Measurements from ENCODE around the gene PLA1A.
"Not testable (repeated sequence)": the region's sequence is repeated elsewhere in the genome, so short reads cannot be mapped to it uniquely, and the experiment has no call there.

Gene PLA1A, protein sequence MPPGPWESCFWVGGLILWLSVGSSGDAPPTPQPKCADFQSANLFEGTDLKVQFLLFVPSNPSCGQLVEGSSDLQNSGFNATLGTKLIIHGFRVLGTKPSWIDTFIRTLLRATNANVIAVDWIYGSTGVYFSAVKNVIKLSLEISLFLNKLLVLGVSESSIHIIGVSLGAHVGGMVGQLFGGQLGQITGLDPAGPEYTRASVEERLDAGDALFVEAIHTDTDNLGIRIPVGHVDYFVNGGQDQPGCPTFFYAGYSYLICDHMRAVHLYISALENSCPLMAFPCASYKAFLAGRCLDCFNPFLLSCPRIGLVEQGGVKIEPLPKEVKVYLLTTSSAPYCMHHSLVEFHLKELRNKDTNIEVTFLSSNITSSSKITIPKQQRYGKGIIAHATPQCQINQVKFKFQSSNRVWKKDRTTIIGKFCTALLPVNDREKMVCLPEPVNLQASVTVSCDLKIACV

GRCh38 chr3:119597548-119598288 is at the start of gene PLA1A:
Gene PLA1A, plus strand, starts transcription at chr3:119597885. Its CDS starts 29 bp downstream, at chr3:119597914.
- no peak for DNase-seq (ENCODE audit: low read depth)

- DNase-seq (ENCODE audit: low read depth): no peak
Measured at GRCh38 chr3:119548341-119548740, 49.3 kb upstream of the PLA1A start.

DNA sequence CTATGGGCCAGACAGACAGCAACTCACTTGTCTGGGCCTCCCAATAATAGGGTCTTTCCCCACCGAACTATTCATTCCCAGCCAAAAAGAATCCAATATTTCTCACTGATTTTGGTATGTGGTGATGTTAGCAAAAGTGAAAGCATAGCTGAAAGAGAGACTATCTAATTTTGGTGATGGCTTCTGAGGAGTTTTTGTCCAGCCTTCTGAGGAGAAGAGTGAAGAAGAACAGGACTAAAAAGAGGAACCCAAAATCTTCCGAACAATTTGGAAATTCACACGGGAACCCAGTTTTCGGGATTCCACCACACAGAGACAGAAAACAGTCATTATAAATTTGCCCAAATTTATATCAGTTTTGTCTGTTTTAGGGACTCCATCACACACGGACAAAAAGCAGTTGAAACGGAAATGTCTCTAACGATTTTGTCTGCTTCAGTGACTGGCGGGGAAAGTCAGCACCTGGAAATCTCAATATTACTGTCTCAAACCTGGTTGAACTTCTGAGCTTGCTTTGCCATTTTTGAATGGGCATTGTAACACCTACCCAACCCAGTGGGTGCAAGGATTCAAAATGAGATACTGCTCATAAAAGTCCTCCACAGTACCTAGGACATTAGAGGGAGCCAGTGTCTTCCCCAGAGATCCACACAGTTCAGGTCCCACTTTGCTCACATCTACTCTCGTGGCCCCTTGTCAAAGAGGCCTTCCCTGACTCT is 47.3 kb upstream of the PLA1A start:
- DNase-seq (ENCODE audit: low read depth): no peak

DNA sequence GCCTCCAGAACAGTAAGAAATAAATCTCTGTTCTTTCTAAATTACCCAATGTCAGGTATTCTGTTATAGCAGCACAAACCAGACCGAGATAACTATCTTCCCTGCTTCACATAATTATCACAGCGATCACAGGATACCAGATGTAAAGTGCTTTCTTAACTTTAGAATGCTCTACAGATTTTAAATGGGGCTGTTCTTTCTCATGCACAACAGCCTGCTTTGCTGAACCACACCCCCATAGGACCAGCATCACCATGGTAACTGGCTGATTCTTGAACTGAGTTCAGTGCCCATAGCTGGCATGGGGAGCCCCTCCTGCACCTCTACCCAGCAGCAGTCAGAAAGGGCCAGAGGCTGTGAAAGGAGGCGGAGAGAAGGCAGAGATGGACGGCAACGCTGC is 46.1 kb upstream of the PLA1A start:
- DNase-seq (ENCODE audit: low read depth): no peak

DNA sequence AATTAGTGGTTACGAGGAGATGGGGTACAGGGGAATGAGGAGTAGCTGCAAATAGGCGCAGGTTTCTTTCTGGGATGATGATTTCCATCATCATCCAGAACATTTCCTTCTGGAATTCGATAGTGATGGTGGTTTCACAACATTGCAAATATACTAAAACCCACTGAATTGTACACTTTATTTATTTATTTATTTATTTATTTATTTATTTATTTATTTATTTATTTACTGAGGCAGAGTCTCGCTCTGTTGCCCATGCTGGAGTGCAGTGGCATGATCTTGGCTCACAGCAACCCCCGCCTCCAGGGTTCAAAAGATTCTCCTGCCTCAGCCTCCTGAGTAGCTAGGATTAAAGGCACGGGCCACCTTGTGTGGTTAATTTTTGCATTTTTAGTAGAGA is 44.8 kb upstream of the PLA1A start:
- not testable (repeated sequence) for DNase-seq (ENCODE audit: low read depth)

DNA sequence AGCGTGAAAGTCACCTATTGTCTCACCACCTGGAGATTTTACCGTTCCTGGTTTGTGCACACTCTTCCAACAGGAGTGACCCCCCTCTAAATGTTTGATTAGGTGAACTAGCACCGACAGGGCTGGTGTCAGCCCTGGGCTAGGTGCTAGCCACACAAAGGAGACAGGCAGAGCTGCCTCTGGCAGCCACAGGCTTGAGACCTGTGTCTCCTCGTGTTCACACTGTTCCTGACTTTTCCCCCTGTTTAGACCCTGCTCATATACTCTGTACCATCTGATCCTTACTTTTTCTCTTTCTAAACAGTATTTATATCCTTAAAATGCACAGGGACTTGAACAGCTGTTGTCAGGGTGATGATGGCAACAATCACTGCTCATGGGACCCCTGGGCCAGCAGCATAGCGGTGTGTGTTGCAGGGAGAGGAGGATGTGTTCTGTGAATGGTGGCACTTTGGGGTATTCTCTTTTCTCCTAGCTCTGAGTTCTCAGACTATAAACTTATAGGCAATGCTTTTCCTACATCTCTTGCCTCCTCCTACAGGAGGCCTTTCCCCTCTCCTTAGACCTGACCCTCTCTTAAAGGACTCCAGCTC is 43.8 kb upstream of the PLA1A start:
- DNase-seq (ENCODE audit: low read depth): no peak

DNA sequence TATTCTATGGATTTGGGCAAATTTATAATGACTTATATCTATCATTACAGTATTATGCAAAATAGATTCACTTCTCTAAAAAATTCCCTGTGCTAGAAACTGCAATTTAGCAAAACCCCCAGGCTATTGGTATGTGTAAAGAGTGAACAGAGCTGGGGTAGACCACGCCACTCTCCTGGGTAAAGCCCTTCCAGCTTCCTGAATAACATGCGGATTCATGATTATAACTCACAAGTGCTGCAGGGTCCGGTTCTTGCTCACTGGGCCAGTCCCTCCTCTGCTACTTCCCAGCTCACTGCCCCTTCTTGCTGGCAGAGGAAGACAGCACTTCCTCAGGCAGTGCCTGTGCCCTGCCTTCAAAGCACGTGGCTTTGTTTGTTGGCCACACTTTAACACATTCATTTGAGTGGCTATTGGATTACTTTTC is 42.4 kb upstream of the PLA1A start:
- no peak for DNase-seq (ENCODE audit: low read depth)

DNA sequence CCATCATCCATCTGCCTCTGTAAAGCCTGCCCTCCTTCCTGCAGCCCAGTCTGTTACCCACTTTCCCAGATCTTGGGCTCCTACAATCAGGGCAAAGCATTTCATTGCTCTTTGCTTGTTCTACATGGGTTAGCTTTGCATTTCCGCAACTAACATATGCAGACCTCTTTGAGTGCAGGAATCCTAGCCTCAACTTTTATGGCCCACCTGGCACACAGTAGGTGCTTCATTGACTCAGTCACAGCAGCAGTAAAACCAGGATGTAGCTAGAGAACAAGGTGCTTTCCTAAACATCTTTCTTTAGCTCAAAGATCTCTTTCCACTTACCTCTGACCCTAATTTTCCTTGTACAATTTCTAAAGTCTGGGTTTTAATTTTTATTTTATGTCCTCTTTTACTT is 41.8 kb upstream of the PLA1A start:
- no peak for DNase-seq (ENCODE audit: low read depth)

DNA sequence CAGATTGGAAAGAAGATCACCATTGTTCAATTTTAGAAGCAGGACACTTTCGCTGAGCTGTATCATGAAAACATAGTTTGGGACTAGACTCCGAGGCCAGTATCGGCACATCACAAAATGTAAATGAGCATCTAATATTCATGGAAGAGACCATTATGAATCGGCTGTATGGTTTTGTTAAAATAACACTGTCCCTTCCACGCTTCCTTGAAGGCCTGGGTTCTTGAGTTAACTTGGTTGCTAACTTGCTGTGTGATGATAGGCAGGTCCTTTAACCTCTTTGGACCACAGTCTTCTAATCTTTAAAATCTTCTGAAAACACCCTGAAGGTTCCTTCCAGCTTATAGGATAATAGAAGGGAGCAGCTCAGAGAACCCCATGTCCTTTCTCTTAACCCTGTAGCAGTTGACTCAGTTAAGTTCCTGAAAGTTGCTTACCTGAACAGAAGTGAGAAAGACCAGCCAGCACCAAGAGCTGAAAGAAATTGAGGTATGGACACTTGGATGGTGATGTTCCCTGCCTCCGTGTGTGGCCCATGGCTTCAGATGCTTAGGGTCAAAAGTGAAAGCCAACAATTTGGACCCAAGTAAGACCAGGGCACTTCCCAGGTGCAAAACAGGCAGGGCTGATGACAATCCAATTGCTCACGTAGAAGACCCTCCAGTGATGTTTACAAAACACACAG is 40.4 kb upstream of the PLA1A start:
- no peak for DNase-seq (ENCODE audit: low read depth)

DNA sequence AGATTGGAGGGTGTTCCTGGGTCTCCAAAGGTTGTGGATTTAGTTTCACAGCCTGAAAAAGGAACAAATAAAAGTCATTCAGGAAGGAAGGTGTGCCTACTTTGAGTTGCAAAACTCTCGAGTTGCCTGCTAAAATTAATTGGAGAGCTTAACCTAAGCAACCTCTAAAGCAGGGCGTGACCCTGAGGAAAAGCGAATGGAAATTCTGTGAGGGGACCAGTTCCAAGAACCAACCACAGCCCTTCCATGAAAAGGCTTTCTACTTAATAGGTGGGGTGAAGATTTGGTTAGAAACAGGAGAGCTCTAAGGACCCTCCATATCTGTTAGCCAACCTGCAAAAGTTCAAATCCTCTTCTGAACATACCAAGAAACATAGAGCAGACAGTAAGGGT is 39.8 kb upstream of the PLA1A start:
- DNase-seq (ENCODE audit: low read depth): no peak

GRCh38 chr3:119558626-119559317 is 38.9 kb upstream of the PLA1A start:
- no peak for DNase-seq (ENCODE audit: low read depth)

DNA sequence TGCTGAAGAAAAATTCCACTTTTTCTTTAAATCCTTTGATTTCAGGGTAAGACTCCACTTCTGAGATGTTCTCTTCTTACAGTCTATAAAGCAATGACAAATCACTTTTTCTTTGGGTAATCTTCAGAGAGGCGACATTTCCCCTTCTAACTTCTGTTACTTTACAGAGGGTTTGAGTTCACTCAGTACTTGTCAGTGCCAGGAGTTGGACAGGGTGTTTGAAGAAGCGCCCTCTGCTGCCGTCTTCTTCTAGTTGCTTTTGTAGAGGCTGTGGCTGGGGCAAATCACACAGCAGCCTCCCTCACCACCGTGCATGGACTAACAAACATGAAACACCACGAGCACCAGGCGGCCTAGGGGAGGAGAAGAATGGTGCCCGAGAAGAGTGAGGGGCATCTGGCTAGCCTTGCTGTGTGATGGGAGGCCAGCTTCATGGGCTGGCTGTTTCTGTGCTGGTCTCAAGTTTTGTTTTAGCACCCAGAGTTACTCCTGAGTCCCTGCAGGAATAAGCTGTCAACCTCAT is 38.2 kb upstream of the PLA1A start, which contains the start of gene CD80:
TSS of gene CD80 (minus strand) at position 174 of the 523 bp plus-strand sequence. CDS start 1,886 bp downstream, outside the sequence.
- DNase-seq (ENCODE audit: low read depth): peak; percentile 55

DNA sequence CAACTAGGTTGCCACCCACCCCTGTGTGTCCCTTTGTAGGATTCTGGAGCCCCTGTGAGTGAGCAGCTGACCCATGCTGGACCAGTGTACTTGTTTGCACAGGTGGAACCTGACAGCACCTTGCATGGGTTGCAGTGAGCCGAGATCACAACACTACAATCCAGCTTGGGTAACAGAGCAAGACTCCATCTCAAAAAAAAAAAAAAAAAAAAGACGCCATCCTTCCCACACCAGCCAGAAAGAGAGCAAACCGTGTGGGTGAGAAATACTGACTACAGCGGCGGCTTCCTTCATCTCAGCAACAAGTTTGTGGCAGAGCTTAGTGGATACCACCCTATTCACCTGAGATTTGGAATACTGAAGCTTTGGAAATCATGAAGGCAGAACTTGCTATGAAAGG is 37.5 kb upstream of the PLA1A start:
- DNase-seq (ENCODE audit: low read depth): no peak

DNA sequence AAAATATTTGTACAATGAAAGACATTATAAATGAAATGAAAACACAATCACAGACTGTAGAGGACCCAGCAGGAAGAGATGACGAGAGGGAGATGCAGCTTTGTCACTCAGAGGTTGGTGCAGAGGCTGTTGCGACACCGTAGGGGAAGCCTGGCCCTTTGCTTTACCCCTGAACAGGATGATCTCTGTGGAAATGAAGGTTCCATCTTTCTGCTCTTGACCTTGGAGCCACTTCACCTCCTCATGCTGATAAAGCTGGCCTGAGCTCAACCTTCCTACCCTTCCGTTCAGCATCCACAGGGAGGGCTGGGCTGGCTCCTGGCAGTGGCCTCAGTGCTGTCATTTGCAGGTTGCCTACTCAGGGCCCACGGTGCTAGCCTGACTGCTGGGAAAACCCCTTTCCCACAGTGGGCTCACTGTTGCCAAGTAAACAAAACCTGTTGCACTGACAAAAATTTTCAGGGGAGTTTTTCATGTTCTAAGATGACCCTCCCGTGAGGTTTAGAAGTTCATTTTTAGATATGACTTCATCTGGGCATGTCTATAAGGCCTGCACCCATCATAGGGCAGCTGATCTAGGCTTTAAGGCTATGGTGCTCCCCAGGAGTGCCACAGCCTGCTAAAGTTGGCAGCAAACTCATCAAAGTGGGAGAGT is 35.3 kb upstream of the PLA1A start:
- no peak for DNase-seq (ENCODE audit: low read depth)

DNA sequence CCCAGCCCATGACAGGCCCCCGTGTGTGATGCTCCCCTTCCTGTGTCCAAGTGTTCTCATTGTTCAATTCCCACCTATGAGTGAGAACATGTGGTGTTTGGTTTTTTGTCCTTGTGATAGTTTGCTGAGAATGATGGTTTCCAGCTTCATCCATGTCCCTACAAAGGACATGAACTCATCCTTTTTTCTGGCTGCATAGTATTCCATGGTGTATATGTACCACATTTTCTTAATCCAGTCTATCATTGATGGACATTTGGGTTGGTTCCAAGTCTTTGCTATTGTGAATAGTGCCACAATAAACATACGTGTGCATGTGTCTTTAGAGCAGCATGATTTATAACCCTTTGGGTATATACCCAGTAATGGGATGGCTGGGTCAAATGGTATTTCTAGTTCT is 34.4 kb upstream of the PLA1A start:
- DNase-seq (ENCODE audit: low read depth): not testable (repeated sequence)

DNA sequence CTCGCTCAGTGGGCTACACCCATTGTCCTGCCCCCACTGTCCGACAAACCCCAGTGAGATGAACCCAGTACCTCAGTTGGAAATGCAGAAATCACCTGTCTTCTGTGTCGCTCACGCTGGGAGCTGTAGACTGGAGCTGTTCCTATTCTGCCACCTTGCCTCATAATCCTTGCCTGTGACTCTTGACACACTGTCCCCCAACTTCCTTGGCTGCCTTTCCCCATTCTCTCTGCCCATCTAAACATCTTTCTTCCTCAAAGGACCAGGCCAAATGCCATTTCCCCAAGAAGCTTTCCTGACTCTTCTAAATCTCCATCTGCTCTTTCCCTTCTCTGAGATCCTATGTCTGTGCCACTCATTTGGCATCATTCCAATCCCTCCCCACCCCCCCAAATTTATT is 28.5 kb upstream of the PLA1A start:
- no peak for DNase-seq (ENCODE audit: low read depth)

DNA sequence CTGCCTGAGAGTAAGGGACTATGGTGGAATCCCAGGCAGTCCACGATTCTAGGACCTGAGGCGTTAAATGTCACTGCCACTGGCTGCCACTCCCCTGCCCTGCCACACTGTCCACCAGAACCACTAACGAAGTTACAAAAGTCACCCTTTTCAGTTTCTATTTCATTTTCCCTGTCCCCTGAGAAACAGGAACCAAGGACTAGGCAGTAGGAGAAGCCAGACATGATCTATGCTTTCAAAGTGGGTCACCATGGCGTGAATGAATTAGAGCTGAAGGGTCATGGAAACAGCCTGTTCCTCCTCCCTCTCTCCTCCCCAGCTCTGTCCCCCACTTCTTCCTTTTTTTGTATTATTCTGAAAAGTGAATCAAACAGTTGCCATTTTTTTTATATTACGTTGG is 27.5 kb upstream of the PLA1A start:
- DNase-seq (ENCODE audit: low read depth): no peak

DNA sequence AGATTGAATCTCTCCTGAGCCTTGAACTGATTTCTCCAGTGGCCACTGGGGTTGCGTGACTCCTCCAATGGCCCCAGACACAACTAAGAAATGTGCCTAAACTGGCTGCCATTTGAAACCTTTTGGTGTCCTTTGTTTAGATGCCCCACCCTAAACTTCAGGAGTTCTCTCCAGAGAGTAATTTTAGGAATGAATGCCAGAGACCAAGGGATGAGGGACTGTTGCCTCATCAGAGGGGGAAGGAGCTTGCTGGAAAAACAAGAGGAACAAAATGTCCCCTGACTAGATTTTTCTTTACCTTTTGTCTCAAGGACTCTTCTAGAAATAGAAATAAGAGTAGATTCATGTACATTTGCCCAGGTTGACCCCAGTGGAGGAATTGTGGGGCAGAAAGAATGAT is 26.5 kb upstream of the PLA1A start:
- no peak for DNase-seq (ENCODE audit: low read depth)

- DNase-seq (ENCODE audit: low read depth): no peak
Measured at GRCh38 chr3:119571688-119572087, 26.0 kb upstream of the PLA1A start.

DNA sequence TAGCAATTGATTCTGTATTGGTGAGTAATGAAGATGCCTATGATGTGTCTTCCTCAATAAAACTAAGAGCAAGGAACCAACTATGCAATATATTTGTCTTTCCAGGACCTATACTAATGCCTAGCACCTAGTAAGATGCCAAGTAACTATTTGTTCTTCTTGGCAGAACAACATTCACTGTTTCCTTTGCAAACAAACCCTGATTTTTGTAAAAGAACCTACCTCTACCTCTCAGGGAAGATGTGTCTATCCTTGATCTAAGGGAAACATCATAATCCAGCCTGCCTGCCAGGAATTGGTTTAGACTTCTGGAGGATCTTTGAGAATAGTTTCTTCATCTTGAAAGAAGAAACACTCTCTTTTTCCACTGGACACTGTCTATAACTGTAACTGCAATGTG is 22.2 kb upstream of the PLA1A start:
- no peak for DNase-seq (ENCODE audit: low read depth)
